ENCODE results near the gene MAP4K4. TPM values are rescaled to one million over a fixed set of nuclear protein-coding genes. Genes with fewer than 3 reads are reported as not detected.

Gene MAP4K4
- total RNA-seq, 1 experiment from 2014 or later = 136 TPM

- TF ChIP-seq, protein P1, sequence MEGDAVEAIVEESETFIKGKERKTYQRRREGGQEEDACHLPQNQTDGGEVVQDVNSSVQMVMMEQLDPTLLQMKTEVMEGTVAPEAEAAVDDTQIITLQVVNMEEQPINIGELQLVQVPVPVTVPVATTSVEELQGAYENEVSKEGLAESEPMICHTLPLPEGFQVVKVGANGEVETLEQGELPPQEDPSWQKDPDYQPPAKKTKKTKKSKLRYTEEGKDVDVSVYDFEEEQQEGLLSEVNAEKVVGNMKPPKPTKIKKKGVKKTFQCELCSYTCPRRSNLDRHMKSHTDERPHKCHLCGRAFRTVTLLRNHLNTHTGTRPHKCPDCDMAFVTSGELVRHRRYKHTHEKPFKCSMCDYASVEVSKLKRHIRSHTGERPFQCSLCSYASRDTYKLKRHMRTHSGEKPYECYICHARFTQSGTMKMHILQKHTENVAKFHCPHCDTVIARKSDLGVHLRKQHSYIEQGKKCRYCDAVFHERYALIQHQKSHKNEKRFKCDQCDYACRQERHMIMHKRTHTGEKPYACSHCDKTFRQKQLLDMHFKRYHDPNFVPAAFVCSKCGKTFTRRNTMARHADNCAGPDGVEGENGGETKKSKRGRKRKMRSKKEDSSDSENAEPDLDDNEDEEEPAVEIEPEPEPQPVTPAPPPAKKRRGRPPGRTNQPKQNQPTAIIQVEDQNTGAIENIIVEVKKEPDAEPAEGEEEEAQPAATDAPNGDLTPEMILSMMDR (IDR thresholded peaks at IDR 0.05; ENCODE audit: unreplicated experiment) = no peak
- no TSS peak for BruUV-seq (replicated peaks)
- no peaks in the 10 kb centered on the region for H3K9me3 Mint-ChIP-seq (ENCODE audit: low read depth, unreplicated experiment)
- CTCF ChIA-PET = no interaction called here
- H3K4me1 Mint-ChIP-seq (ENCODE audit: low read depth, unreplicated experiment) = peaks cover 40% of the 10 kb centered on the region
- no peak for DNase-seq
- no peaks in the 10 kb centered on the region for H3K27me3 Mint-ChIP-seq (ENCODE audit: unreplicated experiment)
- intact Hi-C loops (cut with micrococcal nuclease; ENCODE audit: unreplicated experiment) = no loop called here
- H3K4me3 Mint-ChIP-seq (ENCODE audit: low read depth, unreplicated experiment) = no peak overlapping the region
- peaks cover 14% of the 10 kb centered on the region for H3K36me3 Mint-ChIP-seq (ENCODE audit: insufficient read depth, unreplicated experiment)
- H3K27ac Mint-ChIP-seq (ENCODE audit: unreplicated experiment) = no peak overlapping the region
Measured at GRCh38 chr2:101809698-101810097, 112.2 kb downstream of the MAP4K4 start.

DNA sequence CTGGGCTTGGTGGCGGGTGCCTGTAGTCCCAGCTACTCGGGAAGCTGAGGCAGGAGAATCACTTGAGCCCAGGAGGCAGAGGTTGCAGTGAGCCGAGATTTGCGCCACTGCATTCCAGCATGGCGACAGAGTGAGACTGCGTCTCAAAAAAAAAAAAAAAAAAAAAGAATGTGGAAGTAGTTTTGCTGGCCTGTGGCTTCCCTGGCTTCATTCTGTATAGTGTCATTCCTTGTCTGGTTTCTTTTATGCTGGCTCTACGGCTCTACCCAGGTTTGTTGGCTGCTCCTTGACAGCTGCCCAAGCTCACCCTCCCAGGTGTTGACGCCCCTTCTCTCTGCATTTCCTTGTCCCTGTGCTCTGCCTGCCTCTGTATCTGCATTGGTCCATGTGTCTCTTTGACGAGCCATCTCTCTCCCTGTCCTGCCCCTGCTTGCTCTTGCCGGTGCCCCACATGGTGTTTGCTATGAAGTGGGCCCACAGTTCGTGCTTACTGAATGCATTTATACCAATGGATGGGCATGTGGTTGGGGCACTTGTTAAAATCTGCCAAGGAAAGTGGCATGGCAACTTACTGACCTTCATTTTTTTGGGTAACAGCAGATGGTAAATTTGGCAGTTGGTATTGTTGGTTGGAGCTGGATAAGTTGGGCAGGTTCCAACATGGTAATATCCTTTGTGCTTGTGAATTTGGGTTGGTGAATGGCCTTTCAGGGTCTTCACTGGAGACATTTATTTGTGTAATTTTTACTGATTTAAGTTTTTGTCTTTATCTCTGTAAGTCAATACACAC, 113.9 kb downstream of the MAP4K4 start:
- Mint-ChIP-seq H3K27ac (ENCODE audit: unreplicated experiment) (peak overlapping the region; percentile 9), H3K4me3 (ENCODE audit: low read depth, unreplicated experiment) (no peak overlapping the region), H3K4me1 (ENCODE audit: low read depth, unreplicated experiment) (peaks cover 33% of the 10 kb centered on the region), H3K9me3 (ENCODE audit: low read depth, unreplicated experiment) (no peaks in the 10 kb centered on the region), H3K27me3 (ENCODE audit: unreplicated experiment) (no peaks in the 10 kb centered on the region), H3K36me3 (ENCODE audit: insufficient read depth, unreplicated experiment) (peaks cover 5% of the 10 kb centered on the region)
- DNase-seq = no peak
- TF ChIP-seq, protein P1 (IDR thresholded peaks at IDR 0.05; ENCODE audit: unreplicated experiment) = no peak
- CTCF ChIA-PET = no interaction called here
- intact Hi-C loops (cut with micrococcal nuclease; ENCODE audit: unreplicated experiment) = no loop called here
- no TSS peak for BruUV-seq (replicated peaks)

DNA sequence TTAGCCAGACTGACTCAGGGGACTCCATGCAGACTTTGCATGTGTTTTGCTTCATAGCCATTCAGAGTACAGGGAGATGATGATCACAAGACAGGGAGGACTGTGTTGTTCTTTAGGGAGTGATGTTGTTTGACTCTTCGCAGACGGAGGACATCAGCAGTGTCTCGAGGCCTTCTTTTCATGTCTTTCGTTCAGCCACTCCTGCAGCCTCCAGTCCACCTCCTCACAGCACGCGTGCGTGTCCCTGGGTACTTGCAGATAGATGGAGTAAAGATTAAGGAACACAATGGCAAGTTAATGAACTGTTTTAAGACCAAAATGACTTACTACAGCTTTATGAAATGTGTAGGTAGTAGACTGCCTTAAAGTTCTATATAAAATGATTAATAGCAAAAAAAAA, 114.7 kb downstream of the MAP4K4 start:
- H3K27me3 Mint-ChIP-seq (ENCODE audit: unreplicated experiment) = no peaks in the 10 kb centered on the region
- intact Hi-C loops (cut with micrococcal nuclease; ENCODE audit: unreplicated experiment) = no loop called here
- no peak for DNase-seq
- TF ChIP-seq, protein P1 (IDR thresholded peaks at IDR 0.05; ENCODE audit: unreplicated experiment) = no peak
- BruUV-seq (replicated peaks) = no TSS peak
- no peaks in the 10 kb centered on the region for H3K9me3 Mint-ChIP-seq (ENCODE audit: low read depth, unreplicated experiment)
- peaks cover 5% of the 10 kb centered on the region for H3K36me3 Mint-ChIP-seq (ENCODE audit: insufficient read depth, unreplicated experiment)
- H3K4me1 Mint-ChIP-seq (ENCODE audit: low read depth, unreplicated experiment) = peaks cover 36% of the 10 kb centered on the region
- no peak overlapping the region for H3K4me3 Mint-ChIP-seq (ENCODE audit: low read depth, unreplicated experiment)
- no peak overlapping the region for H3K27ac Mint-ChIP-seq (ENCODE audit: unreplicated experiment)
- CTCF ChIA-PET = no interaction called here

DNA sequence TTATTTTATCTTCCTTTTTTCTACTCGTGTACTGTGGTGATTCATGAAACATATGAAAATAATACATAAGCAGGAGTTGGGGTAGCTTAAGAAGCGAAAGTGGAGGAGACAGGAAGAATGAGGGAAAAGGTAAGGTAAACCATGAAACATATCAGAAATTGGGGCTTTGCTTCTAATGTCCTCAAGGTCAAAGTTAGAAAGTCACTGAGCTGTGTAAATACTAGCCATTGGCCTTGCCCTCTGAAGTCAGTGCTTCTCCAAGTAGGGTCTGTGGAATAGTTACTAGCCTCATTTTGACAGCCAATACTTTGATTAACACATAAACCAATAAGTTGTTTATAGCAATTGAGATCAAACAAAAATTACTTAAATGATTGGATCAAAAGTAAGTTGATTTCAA, 117.2 kb downstream of the MAP4K4 start:
- intact Hi-C loops (cut with micrococcal nuclease; ENCODE audit: unreplicated experiment) = no loop called here
- TF ChIP-seq, protein P1 (IDR thresholded peaks at IDR 0.05; ENCODE audit: unreplicated experiment) = no peak
- Mint-ChIP-seq H3K27me3 (ENCODE audit: unreplicated experiment) (no peaks in the 10 kb centered on the region), H3K36me3 (ENCODE audit: insufficient read depth, unreplicated experiment) (peaks cover 10% of the 10 kb centered on the region), H3K9me3 (ENCODE audit: low read depth, unreplicated experiment) (no peaks in the 10 kb centered on the region), H3K4me3 (ENCODE audit: low read depth, unreplicated experiment) (no peak overlapping the region), H3K27ac (ENCODE audit: unreplicated experiment) (no peak overlapping the region), H3K4me1 (ENCODE audit: low read depth, unreplicated experiment) (peaks cover 62% of the 10 kb centered on the region)
- CTCF ChIA-PET = no interaction called here
- BruUV-seq (replicated peaks) = no TSS peak
- no peak for DNase-seq

Data from Calu3 (cell line).